Stimulated activated CD8-positive, alpha-beta memory T cell treated with anti-CD3 and anti-CD28 coated beads, Interleukin-12 subunit alpha, Interleukin-12 subunit beta, amount 100 ng/mL, for 1 hour (primary cell): ENCODE results near the gene PRRX1.

ENCODE experiments used
- DNase-seq: peaks from one replicate; pipeline ENCODE4 v3.0.0-alpha.2; 2020; ENCODE audit warnings: low read depth

PRRX1 gene

GRCh38 chr1:170664093-170664827 is at the start of gene PRRX1:
PRRX1 (plus strand) TSS chr1:170664131; CDS start chr1:170664219, 88 bp downstream.
- DNase-seq, result no peak

GRCh38 chr1:170617591-170618330 is 46.2 kb upstream of the PRRX1 start:
- DNase-seq, result no peak

- no peak for DNase-seq
These were observed 45.5 kb upstream of the PRRX1 start for GRCh38 chr1:170618421-170618820.

GRCh38 chr1:170619241-170620028 is 44.5 kb upstream of the PRRX1 start:
- DNase-seq, result no peak

- no peak for DNase-seq
These were observed 43.8 kb upstream of the PRRX1 start for GRCh38 chr1:170620164-170620563.

- DNase-seq, result no peak
These were observed 40.8 kb upstream of the PRRX1 start for GRCh38 chr1:170623171-170623570.

- no peak for DNase-seq
These were observed 39.8 kb upstream of the PRRX1 start for GRCh38 chr1:170624146-170624545.

- DNase-seq, result no peak
These were observed 33.0 kb upstream of the PRRX1 start for GRCh38 chr1:170630977-170631376.

GRCh38 chr1:170634293-170634692 is 29.6 kb upstream of the PRRX1 start:
- no peak for DNase-seq

- no peak for DNase-seq
These were observed 29.0 kb upstream of the PRRX1 start for GRCh38 chr1:170634824-170635410.

GRCh38 chr1:170640581-170640980 is 23.4 kb upstream of the PRRX1 start:
- no peak for DNase-seq

GRCh38 chr1:170657275-170657853 is 6.6 kb upstream of the PRRX1 start:
- no peak for DNase-seq

- DNase-seq, result no peak
These were observed 4.4 kb upstream of the PRRX1 start for GRCh38 chr1:170659399-170660035.

GRCh38 chr1:170660281-170660713 is 3.6 kb upstream of the PRRX1 start:
- no peak for DNase-seq

GRCh38 chr1:170660871-170661645 is 2.9 kb upstream of the PRRX1 start:
- no peak for DNase-seq

- DNase-seq, result no peak
These were observed 2.1 kb upstream of the PRRX1 start for GRCh38 chr1:170661646-170662411.

- no peak for DNase-seq
These were observed 1.1 kb upstream of the PRRX1 start for GRCh38 chr1:170662561-170663403.

- no peak for DNase-seq
These were observed 383 bp upstream of the PRRX1 start for GRCh38 chr1:170663404-170664092.
